HG03354 (cell line): ENCODE measurements around the gene GSG1L.

Experiments
- ATAC-seq: cut with Tn5 transposase; IDR thresholded peaks from one replicate; pipeline ENCODE4 v1.9.1; 2021; ENCODE audit warnings: mild to moderate bottlenecking; ENCODE audit not compliant: unreplicated experiment, poor library complexity, severe bottlenecking

Gene GSG1L

DNA sequence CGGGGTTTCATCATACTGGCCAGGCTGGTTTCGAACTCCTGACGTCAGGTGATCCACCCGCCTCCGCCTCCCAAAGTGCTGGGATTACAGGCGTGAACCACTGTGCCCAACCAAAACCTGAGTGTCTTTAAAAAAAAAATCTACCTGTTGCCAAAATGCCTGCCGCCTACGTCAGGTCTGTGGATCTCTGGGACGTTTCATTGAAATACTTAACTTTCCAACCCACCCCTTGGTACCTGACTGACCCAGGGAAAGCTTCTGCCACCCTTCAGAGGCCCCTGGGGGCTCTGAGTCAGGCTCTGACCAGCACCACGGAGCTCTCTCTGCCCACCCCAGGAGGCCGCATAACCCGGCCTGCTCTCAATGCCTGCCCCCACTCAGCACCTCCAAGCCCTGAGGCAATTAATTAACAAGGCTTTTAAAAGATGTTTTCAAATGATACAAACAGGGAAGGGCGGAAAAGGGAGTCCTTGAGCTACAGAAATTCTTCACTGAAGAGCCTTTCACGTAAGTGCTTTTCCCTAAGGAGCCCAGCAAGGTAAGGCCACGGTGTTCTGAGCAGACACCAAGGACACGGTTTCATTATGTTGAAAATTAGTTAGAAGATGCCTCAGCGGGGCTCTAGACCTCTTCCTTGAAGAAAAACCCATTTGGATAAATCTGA is 29.3 kb upstream of the GSG1L start:
- ATAC-seq = no peak

DNA sequence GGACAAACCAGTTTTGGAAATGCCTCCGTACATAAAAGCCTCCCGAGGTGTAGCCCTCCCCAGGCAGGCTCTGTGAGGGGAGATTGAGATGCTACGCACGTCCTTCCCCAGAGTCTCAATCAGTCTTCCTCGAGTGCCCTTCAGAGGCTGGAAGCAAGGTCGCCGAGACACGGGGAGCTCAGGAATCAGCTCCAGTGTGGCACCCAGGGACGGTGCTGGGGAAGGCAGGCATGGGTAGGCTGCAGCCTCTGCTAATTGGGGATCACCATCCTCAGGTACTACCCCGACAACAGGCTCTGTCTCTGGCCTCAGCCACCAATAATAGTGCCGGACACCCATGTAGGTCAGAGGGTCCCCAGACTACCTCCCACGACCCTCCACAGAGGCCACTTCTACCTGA is 28.1 kb upstream of the GSG1L start:
- no peak for ATAC-seq

DNA sequence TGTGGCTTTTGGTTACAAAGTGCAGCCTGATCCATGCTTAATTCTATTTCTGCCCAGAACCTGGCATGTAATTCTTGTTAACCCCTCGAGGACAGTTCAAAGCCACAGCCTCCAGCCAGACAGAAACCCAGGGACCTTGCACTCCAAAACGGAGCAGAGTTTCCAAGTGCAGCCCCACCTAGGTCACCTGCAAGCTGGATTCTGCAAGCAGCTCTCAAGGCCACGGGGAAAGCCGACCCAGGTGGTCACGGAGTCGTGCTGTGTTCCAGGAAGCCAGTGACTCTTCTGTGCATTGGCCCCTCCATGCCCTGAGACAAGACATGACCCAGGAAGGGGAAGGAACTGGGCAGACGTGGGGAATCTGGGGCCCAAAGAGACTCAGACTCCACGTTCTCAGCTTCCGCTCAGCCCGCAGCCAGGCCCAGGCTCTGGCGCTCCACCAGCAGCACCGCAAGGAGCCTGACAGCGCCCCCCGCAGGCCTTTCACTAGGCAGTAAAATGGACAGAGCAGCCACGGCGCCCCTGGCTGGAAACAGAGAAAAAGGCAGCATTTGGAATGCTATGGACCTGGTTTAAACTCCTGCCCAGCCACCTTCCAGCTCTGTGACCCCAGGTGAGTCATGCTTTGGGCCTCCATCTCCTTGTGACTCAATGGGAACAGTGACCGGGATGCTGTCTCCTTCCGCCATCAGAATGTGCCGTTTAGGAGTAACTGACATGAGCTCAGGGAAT is 27.3 kb upstream of the GSG1L start:
- ATAC-seq = no peak

DNA sequence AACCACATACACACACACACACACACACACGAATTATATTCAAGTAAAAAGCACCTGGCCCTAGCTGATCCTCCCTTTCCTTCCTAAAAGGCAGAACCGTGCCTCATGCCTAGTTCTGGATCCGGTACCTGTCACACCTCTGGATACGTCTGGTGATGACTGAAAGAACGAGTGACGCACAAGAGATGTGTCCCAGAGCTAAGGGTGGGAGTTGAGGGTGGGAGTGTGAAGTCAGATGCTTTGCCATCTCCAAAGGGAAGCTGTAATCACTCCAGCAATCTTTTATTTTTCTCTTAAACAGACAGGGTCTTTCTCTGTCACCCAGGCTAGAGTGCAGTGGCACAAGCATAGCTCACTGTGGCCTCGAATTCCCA is 26.5 kb upstream of the GSG1L start:
- ATAC-seq = no peak

- ATAC-seq = no peak
Observed at GRCh38 chr16:28089205-28089991, 25.9 kb upstream of the GSG1L start.

GRCh38 chr16:28087675-28088300 is 24.3 kb upstream of the GSG1L start:
- no peak for ATAC-seq

GRCh38 chr16:28087140-28087660 is 23.7 kb upstream of the GSG1L start:
- no peak for ATAC-seq

- no peak for ATAC-seq
Observed at GRCh38 chr16:28086186-28087139, 22.9 kb upstream of the GSG1L start.

GRCh38 chr16:28085389-28086171 is 22.1 kb upstream of the GSG1L start:
- no peak for ATAC-seq

- no peak for ATAC-seq
Observed at GRCh38 chr16:28084209-28084608, 20.7 kb upstream of the GSG1L start.

- no peak for ATAC-seq
Observed at GRCh38 chr16:28082624-28083023, 19.1 kb upstream of the GSG1L start.

- no peak for ATAC-seq
Observed at GRCh38 chr16:28081391-28081968, 18.0 kb upstream of the GSG1L start.

GRCh38 chr16:28078261-28078660 is 14.7 kb upstream of the GSG1L start:
- ATAC-seq = no peak

DNA sequence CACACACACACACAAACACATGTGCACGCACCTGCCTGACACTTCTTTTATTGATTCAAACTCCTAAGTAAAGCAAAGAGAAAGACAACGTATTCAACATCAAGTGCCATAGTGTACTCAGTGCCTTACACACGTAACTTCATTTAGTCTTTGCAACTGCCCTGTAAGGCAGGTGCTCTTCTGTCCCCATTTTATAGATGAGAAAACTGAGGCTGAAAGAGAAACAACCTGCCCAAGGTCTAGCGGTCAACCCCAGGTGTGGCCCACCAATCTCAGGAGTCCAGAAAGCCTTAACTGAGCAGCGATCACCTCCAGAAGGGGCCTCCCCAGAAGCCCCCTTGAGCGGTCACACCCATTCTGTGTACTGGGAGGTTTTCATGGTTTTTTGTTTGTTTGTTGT is 10.3 kb upstream of the GSG1L start:
- ATAC-seq = no peak

GRCh38 chr16:28072087-28072486 is 8.6 kb upstream of the GSG1L start:
- no peak for ATAC-seq

- no peak for ATAC-seq
Observed at GRCh38 chr16:28069971-28070794, 6.7 kb upstream of the GSG1L start.

GRCh38 chr16:28068976-28069375 is 5.5 kb upstream of the GSG1L start:
- ATAC-seq = no peak
